Inflammatory macrophage treated with lipopolysaccharide for 4 hours (primary cell): ENCODE measurements around the gene BICRAL.
"Not testable (repeated sequence)": the region's sequence is repeated elsewhere in the genome, so short reads cannot be mapped to it uniquely, and the experiment has no call there.

ENCODE experiments used
- DNase-seq: peaks from one replicate; pipeline ENCODE4 v3.0.0-alpha.2; 2020

The BICRAL gene

GRCh38 chr6:42797696-42798095, 15.8 kb downstream of the BICRAL start:
- DNase-seq = not testable (repeated sequence)

DNA sequence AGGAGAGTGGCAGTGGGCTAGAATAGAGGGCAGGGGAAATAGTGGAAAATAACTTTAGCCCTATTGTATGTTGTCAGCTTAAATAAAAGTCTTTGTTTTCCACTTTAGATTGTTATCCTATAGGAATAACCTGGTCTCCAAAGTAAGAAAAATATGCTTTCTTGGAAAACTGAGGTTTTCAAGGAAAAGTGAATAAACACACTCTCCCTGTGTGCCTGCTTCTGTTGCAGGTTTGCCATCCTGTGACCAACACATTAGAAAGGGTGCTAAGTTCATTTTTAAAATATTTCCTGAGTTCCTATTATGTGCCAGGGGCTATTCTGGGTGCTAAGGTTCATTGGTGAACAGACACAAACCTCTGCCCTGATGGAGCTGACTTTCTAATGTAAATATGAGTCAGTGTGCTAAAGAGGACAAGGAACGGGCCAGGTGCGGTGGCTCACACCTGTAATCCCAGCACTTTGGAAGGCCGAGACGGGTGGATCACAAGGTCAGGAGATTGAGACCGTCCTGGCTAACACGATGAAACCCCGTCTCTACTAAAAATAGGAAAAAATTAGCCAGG, 23.5 kb downstream of the BICRAL start:
- no peak for DNase-seq

DNA sequence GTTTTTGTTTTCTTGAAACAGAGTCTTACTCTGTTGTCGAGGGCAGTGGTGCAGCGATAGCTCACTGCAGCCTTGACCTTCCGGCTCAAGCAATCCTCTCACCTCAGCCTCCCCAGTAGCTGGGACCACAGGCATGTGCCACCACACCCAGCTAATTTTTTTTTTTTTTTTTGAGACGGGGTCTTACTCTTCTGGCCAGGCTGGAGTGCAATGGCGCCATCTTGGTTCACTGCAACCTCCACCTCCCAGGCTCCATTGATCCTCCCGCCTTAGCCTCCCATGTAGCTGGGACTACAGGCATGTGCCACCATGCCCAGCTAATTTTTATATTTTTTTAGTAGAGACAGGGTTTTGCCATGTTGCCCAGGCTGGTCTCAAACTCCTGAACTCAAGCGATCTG, 24.5 kb downstream of the BICRAL start:
- not testable (repeated sequence) for DNase-seq

DNA sequence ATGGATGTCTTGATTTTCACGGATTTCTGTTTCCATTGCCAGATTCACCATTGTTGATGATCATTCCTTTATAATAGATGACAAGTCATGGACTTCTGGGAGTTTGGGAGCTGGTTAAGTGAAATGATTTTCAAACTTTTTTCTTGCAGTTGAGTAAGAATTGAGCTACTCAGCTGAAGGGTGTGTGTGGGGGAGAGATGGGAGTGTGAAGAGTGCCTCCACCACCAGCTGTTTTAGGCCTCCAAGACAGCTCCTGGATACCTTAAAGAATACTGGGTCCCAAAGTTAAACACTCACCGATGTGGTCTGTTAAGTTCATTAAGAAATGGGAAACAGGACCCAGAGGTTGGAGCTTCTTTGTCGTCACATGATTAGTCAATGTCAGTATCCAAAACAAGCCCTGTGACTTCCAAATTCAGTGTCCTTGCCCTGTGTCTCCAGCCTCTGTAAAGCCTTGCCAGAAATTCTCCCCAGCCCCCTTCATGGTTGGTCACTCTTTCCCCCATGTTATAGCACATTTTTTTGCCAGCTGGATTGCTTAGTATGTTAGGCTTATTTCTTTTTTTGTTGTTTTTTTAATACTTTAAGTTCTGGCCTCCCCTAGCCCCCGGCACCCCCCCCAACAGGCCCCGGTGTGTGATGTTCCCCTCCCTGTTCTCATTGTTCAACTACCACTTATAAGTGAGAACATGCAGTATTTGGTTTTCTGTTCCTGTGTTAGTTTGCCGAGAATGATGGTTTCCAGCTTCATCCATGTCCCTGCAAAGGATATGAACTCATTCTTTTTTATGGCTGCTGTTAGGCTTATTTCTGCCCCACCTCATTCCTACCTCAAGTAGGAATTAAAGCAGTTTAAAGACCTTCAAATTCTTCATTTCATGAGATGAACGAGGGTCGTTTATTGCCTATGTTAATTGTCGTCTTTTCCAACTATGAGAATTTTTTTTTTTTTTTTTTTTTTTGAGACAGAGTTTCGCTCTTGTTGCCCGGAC, 26.9 kb downstream of the BICRAL start:
- no peak for DNase-seq

DNA sequence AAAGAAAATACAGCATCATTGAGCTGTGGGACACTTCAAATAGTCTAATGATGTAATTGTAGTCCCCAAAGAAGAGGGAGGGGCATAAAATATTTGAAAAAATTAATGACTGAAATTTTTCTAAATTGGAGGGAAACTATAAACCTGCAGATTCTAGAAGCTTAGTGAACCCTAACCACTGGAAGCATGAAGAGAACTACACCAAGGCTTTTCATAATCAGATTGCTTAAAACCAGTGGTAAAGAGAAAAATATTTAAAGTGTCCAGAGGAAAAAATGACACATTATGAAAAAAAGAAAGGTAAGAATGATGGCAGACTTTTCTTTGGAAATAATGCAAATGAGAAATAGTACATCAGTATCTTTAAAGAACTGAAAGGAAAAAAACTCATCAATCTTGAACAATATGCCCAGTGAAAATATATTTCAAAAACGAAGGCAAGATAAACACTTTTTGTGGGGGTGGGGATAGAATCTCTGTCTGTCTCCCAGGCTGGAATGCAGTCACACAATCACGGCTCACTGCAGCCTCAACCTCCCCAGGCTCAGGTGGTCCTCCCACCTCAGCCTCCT, 31.3 kb downstream of the BICRAL start:
- no peak for DNase-seq

DNA sequence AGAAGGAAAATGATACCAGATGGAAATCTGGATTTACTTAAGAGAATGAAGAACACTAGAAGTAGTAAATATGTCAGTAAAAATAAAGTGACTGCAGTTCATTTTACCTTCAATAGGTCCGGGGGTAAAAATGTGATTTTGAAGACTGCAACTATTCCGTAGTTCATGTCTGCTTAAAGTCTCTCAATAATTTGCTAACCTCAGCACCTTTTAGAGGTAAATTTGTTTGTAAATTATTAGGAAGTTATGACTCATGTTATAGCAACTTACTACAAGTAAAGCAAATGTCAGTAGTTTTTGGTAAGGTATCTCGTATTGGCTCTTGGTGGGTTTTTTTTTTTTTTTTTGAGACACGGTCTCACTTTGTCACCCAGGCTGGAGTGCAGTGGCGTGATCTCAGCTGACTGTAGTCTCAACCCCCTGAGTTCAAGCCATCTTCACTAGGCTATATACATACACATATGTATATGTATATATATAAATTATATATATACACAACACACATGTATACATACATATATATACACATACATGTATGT, 32.1 kb downstream of the BICRAL start:
- no peak for DNase-seq

DNA sequence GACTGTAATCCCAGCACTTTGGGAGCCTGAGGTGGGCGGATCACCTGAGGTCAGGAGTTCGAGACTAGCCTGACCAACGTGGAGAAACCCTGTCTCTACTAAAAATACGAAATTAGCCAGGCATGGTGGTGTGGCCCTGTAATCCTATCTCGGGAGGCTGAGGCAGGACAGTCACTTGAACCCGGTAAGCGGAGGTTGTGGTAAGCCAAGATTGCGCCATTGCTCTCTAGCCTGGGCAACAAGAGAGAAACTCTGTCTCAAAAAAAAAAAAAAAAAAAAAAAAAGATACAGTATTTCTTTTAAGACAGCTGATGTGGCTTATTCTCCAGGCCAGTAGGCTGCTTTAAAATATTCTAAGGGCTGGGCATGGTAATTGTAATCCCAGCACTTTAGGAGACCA, 33.9 kb downstream of the BICRAL start:
- not testable (repeated sequence) for DNase-seq

GRCh38 chr6:42817907-42818306, 36.1 kb downstream of the BICRAL start:
- no peak for DNase-seq

GRCh38 chr6:42818416-42818815, 36.6 kb downstream of the BICRAL start:
- no peak for DNase-seq

- no peak for DNase-seq
Observed at GRCh38 chr6:42818878-42819277, 37.0 kb downstream of the BICRAL start.

GRCh38 chr6:42819803-42820511, 38.1 kb downstream of the BICRAL start:
- no peak for DNase-seq

- no peak for DNase-seq
Observed at GRCh38 chr6:42820512-42821340, 38.9 kb downstream of the BICRAL start.

- DNase-seq = no peak
Observed at GRCh38 chr6:42821341-42821668, 39.5 kb downstream of the BICRAL start.

- DNase-seq = no peak
Observed at GRCh38 chr6:42821846-42822245, 40.0 kb downstream of the BICRAL start.

DNA sequence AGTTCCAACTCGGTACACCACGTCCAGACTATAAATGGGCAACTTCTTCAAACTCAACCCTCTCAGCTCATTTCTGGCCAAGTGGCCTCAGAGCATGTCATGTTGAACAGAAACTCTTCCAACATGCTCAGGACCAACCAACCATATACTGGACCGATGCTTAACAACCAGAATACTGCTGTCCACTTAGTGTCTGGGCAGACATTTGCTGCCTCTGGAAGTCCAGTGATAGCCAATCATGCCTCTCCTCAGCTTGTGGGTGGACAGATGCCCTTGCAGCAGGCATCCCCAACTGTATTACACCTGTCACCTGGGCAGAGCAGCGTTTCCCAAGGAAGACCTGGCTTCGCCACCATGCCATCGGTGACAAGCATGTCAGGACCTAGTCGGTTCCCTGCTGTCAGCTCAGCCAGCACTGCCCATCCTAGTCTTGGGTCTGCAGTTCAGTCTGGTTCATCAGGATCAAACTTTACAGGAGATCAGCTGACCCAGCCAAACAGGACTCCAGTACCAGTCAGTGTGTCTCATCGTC, 47.8 kb downstream of the BICRAL start:
- DNase-seq = no peak

- DNase-seq = no peak
Observed at GRCh38 chr6:42831237-42831636, 49.4 kb downstream of the BICRAL start.

DNA sequence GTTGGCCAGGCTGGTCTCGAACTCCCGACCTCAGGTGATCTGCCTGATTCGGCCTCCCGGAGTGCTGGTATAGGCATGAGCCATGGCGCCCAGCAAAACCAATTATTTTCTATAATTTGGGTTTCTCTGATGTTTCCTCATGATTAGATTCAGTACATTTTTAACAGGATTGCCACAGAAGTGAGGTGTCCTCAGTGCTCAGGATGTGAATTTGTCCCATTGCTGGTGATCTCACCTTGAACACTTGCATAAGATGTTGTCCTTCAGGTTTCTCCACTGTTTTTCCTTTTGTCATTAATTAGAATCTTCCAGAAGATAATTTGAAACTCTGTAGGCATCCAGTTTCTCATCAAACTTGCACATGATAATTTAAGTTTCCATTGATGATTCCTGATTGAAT, 52.2 kb downstream of the BICRAL start:
- DNase-seq = no peak

DNA sequence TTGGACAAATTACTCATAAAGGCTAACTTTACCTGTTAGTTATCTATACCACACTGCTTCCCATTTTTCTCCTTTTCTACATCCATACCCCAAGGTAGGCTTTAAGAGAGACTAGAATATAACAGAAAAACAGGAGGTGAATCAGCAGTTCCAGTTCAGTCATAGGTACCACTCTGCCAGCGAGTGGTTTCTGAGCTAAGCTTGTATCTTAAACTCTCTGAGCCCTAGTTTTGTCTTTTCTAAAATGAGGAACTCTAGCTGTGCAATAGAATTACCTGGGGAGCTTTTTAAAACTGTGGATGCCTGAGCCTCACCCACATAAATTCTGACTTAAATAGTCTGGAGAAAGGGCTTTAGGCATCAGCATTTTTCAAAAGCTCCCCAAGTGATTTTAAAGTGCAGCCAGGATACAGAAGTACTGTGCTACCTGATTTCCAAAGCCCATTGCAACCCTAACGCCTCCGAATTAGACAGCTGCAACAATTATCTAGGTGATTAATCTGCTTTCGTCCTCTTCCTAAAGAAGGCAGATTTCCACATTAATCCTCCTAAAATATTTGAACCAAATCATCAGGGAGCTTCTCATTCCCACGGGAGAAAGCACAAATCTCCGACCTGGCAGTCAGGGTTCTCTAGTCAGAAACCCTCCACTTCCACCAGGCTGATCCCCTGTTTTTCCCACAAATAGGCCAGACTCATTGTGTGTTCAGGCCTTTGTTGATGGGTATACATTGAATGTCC, 60.2 kb downstream of the BICRAL start:
- DNase-seq = no peak

- DNase-seq = no peak
Observed at GRCh38 chr6:42845327-42845694, 63.5 kb downstream of the BICRAL start.

DNA sequence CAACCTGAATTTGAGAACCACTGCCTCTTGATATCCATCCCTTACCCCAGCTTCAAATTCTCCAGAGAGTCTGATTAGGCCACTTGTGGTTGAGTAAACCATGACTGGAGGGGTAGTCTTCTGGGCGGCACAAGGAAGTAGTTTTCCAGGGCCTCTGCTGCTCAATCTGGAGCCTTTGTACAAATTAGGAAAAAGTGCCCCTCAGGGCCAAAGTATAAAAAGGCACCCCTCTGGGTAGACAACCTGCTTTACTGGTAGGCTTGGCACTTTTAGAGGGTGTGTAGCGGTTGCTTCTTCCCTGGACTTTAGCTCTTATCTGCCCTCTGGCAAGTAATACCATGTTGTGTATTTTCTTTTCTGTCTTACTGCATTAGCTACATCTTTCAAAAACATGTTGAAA, 64.7 kb downstream of the BICRAL start:
- no peak for DNase-seq

DNA sequence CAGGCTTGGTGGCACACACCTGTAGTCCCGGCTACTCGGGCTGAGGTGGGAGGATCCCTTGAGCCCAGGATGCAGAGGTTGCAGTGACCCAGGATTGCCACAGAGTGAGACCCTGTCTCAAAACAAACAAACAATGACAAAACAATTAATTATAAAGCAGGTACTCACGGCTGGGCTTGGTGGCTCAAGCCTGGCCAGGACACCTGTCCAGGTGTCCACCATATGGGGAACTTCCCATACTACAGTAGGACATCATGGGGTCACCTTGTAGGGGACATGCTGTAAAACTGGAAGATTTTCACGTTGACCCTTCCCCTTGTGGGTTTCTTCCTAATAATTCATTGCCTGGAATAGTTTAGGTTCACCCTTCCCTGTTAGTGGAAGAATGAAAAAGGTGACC, 66.8 kb downstream of the BICRAL start:
- no peak for DNase-seq
